Breast epithelium (tissue), 3 donors: ENCODE results near the gene OXA1L.

ENCODE experiments used
- CTCF ChIP-seq, 3 donors: fragments of 450-650 bp; IDR thresholded peaks; one replicate each; pipeline ENCODE4 v1.5.1; 2016 to 2017; ENCODE audit warnings: antibody characterized with exemption in 3 of 3, mild to moderate bottlenecking in 3 of 3, moderate library complexity in 3 of 3
- POLR2A ChIP-seq: fragments of 450-650 bp; IDR thresholded peaks from one replicate; pipeline ENCODE4 v1.6.1; 2016; ENCODE audit warnings: antibody characterized with exemption, mild to moderate bottlenecking, moderate library complexity
- POLR2AphosphoS5 ChIP-seq, 3 donors: sonication (generic); formaldehyde crosslinking; IDR thresholded peaks; one replicate each; pipeline ENCODE4 v1.6.1; 2017; ENCODE audit warnings: antibody characterized with exemption in 3 of 3

- TF ChIP-seq CTCF (IDR thresholded peaks at IDR 0.05) (no peak), POLR2A (no peak), POLR2AphosphoS5 (IDR thresholded peaks at IDR 0.05) (no peak)
Observed at GRCh38 chr14:22820731-22821130, 54.2 kb downstream of the OXA1L start.
